Kidney epithelial cell (primary cell): ENCODE measurements around the gene TSFM. TPM values are rescaled to one million over a fixed set of nuclear protein-coding genes. Genes with fewer than 3 reads are reported as not detected.
"Not testable (repeated sequence)": the region's sequence is repeated elsewhere in the genome, so short reads cannot be mapped to it uniquely, and the experiment has no call there.

Source experiments
- DNase-seq: peaks from one replicate; pipeline ENCODE4 v3.0.0-alpha.2; 2010; ENCODE audit warnings: low read depth
- H3K27me3 ChIP-seq: 2 replicates; pipeline ENCODE4 v1.6.0; 2011; ENCODE audit warnings: low read length; ENCODE audit not compliant: control insufficient read depth, insufficient read depth
- H3K36me3 ChIP-seq: 2 replicates; pipeline ENCODE4 v1.5.1; 2011; ENCODE audit warnings: low read length; ENCODE audit not compliant: control insufficient read depth, insufficient read depth
- H3K4me3 ChIP-seq: 2 replicates; pipeline ENCODE4 v1.5.1; 2011; ENCODE audit warnings: low read depth, mild to moderate bottlenecking, control low read depth, low read length
- total RNA-seq: library from RNA; depleted of rRNA; stranded (reverse); fragments of >200 nt; gene quantifications from 2 replicates; pipeline ENCODE4 v1.2.3, GENCODE V29; 2015
- TF ChIP-seq, protein P1 (sequence below): IDR thresholded peaks from 2 replicates; pipeline ENCODE4 v1.5.1; 2011; ENCODE audit warnings: mild to moderate bottlenecking, moderate library complexity, low read length, control low read depth, inconsistent platforms; ENCODE audit not compliant: insufficient read depth, poor library complexity, severe bottlenecking

The TSFM gene
- total RNA-seq, 1 donor from 2014 or later = 21.5 TPM

DNA sequence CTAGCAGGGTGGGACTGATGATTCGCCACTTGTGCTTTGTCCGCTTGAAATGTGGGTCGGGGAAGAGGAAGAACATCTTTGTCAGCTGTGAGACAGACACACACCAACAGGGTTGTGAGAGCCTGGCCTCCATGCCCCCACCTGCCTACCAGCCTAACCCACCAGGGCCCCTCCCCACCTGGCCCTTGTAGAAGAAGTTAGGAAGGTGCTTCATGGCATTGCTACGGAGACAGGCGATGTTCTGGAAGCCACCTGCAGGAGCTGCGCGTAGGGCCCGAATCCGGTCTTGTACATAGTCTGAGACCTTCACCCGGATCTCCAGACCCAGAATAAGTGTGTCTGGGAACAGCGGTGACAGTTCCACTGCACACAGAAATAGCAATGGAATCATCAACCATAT, 13.0 kb upstream of the TSFM start:
- no peak for DNase-seq
- Histone ChIP-seq H3K27me3 (peaks cover 18% of the 10 kb centered on the region), H3K4me3 (no peak overlapping the region), H3K36me3 (no peaks in the 10 kb centered on the region)
- TF ChIP-seq, protein P1, sequence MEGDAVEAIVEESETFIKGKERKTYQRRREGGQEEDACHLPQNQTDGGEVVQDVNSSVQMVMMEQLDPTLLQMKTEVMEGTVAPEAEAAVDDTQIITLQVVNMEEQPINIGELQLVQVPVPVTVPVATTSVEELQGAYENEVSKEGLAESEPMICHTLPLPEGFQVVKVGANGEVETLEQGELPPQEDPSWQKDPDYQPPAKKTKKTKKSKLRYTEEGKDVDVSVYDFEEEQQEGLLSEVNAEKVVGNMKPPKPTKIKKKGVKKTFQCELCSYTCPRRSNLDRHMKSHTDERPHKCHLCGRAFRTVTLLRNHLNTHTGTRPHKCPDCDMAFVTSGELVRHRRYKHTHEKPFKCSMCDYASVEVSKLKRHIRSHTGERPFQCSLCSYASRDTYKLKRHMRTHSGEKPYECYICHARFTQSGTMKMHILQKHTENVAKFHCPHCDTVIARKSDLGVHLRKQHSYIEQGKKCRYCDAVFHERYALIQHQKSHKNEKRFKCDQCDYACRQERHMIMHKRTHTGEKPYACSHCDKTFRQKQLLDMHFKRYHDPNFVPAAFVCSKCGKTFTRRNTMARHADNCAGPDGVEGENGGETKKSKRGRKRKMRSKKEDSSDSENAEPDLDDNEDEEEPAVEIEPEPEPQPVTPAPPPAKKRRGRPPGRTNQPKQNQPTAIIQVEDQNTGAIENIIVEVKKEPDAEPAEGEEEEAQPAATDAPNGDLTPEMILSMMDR = no peak

DNA sequence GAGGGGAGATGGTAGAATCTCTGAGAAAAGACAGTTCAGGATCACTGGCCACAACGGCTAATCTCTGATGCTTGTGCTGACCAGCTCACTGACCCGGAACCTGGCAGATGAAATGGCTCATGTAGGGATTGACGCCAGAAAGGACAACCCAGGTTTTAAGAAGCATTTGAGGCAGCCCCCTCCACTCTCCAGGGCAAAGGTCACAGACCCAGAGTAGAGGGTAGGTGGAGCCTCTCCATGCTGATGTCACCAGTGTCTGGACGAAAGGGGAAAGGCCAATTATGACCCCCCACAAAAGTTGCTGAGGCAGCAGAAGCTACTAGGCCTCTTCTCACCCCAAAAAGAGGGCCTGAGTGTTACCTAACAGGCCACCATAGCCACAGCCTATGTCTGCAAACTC, 11.9 kb upstream of the TSFM start:
- no peak overlapping the region for H3K4me3 ChIP-seq
- DNase-seq = no peak
- no peaks in the 10 kb centered on the region for H3K36me3 ChIP-seq
- TF ChIP-seq, protein P1 = no peak
- peaks cover 7% of the 10 kb centered on the region for H3K27me3 ChIP-seq

DNA sequence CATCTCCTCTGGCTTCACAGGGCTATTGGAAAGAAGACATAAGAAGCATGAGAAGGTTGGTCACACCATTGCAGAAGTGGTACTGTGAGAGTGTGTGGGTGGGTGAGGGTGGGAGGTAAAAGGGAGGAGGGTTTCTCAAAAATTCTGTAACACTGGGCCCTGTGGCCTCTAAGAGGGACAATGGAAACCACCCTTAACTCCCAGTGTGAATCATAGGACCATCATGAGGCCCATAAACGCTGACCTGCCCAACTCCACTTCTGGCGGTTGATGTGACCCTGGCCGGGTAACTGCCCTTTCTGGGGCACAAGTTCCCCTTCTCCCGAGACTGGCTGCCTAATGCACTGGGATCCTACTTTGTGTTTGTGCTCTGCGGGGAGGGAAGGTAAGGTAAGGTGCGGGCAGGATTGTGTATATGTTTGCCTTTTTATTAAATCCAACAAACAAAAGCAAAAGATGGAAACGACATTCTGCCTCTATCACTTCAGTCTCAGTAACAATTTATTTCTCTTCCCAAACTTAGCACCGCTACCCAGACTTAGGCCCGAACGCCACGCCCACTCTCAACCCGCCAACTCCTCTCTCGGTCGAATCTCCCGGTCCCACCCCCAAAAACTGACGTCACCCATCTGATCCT, 11.2 kb upstream of the TSFM start:
- TF ChIP-seq, protein P1 = no peak
- DNase-seq = no peak
- peak overlapping the region; percentile 70 for H3K4me3 ChIP-seq
- H3K36me3 ChIP-seq = no peaks in the 10 kb centered on the region
- peaks cover under 1% of the 10 kb centered on the region for H3K27me3 ChIP-seq

DNA sequence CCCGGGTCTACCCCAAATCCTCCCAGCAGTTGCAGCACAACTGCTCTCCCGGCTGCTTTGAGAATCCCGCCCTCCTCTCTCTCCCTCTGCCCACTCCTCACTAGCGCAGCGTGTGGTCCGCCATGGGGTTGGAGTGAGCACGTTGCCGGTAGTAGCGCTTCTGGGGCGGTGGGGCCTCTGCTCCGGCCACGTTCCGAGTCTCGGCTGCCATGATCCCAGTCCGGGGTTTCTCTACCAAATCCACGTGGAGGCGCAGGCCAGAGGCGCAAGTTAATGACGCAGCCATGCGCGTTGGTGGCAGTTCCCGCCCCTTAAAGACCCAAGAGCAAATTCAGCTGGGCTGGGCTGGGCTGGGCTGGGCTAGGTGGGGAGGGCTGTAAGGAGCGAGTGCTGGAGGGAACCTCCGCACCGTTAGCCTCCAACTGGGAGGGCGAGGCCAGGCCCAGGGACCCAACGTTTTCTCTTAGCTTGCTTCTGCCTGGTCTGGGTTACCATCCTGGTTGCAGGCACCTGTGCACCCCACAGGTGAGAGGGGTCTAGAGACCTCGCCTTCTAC, 10.6 kb upstream of the TSFM start, which contains the start of gene METTL1:
TSS of gene METTL1 (minus strand) at position 233 of the 556 bp plus-strand sequence. CDS start at position 211, 22 bp downstream.
- peak within 1 kb of the TSS; percentile 70 for H3K4me3 ChIP-seq
- peak; percentile 74 for DNase-seq
- no peaks in the 10 kb centered on the region for H3K36me3 ChIP-seq
- TF ChIP-seq, protein P1 = no peak
- no peaks in the 10 kb centered on the region for H3K27me3 ChIP-seq

DNA sequence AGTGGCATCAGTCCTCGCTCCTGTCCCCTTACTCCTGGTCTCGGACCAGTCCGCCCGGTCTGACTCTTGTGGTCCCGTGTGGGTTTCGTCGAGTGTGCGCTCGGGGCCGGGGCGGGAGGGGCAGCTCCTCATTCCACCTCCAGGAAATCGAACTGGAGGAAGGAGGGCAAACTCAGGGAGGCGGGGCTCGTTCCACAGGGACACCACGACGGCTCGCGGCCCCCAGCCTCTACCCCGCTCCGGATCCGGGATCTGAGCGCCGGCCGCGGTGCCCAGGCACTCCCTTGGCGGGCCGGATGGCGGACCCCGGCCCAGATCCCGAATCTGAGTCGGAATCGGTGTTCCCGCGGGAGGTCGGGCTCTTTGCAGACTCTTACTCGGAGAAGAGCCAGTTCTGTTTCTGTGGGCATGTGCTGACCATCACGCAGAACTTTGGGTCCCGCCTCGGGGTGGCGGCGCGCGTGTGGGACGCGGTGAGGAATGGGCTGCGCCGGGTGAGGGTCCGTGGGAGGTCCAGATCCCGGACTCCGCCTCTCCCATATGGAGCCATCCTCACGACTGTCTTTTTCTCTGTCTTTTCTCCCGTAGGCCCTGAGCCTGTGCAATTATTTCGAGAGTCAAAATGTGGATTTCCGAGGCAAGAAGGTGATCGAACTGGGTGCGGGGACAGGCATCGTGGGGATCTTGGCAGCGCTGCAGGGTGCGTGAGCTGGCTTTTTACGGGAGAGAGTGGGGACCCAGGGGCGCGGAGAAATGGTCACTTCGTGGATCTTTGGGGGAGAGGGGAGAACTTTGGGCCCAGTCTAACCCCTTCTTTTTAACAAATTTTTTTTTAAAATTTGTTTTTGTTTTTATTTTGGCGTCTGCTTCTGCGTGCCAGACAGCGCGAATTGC, 9.9 kb upstream of the TSFM start, which contains the start of gene EEF1AKMT3:
TSS of gene EEF1AKMT3 (plus strand) at position 186 of the 894 bp plus-strand sequence. CDS start at position 297, 111 bp downstream.
- H3K27me3 ChIP-seq = no peaks in the 10 kb centered on the region
- no peak for DNase-seq
- peak within 1 kb of the TSS; percentile 70 for H3K4me3 ChIP-seq
- TF ChIP-seq, protein P1 = no peak
- no peaks in the 10 kb centered on the region for H3K36me3 ChIP-seq

DNA sequence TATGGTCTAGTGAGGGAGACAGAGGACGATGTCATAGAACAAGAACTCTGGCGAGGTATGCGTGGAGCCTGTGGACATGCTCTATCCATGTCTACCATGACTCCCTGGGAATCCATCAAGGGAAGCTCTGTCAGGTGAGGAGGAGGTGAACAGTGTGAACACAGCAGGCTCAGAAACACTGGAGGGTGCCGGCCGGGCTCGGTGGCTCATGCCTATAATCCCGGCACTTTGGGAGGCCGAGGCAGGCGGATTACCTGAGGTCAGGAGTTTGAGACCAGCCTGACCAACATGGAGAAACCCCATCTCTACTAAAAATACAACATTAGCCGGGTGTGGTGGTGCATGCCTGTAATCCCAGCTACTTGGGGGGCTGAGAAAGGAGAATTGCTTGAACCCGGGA, 8.0 kb upstream of the TSFM start:
- H3K36me3 ChIP-seq, H3K27me3 ChIP-seq, DNase-seq, H3K4me3 ChIP-seq: not testable (repeated sequence)
